AG10803 (cell line): ENCODE data around the gene KIF25.

Experiments used
- DNase-seq: peaks from one replicate; pipeline ENCODE4 v3.0.0; 2010; ENCODE audit warnings: low read depth
- H3K4me3 ChIP-seq: 2 replicates; pipeline ENCODE4 v1.5.1; 2011; ENCODE audit warnings: mild to moderate bottlenecking, low read length, control low read depth
- CTCF ChIP-seq: conservative IDR thresholded peaks from 2 replicates; pipeline ENCODE4 v1.5.1; 2011; ENCODE audit warnings: mild to moderate bottlenecking, low read length, control low read depth, inconsistent platforms

Gene KIF25

GRCh38 chr6:167997642-167998041 is at the start of gene KIF25:
KIF25 (plus strand) TSS chr6:167997671; CDS start chr6:168029586, 31,915 bp downstream.
- DNase-seq: no peak
- H3K4me3 ChIP-seq: no peak within 1 kb of the TSS
- no peak for TF ChIP-seq CTCF

GRCh38 chr6:167947716-167948115 is 49.8 kb upstream of the KIF25 start:
- TF ChIP-seq CTCF: no peak
- DNase-seq: no peak
- H3K4me3 ChIP-seq: no peak overlapping the region

GRCh38 chr6:167948716-167949115 is 48.8 kb upstream of the KIF25 start:
- no peak overlapping the region for H3K4me3 ChIP-seq
- TF ChIP-seq CTCF: no peak
- DNase-seq: no peak

GRCh38 chr6:167949121-167949684 is 48.3 kb upstream of the KIF25 start:
- no peak for DNase-seq
- H3K4me3 ChIP-seq: no peak overlapping the region
- no peak for TF ChIP-seq CTCF

GRCh38 chr6:167951781-167952511 is 45.5 kb upstream of the KIF25 start:
- no peak for DNase-seq
- TF ChIP-seq CTCF: no peak
- H3K4me3 ChIP-seq: no peak overlapping the region

- DNase-seq: no peak
- TF ChIP-seq CTCF: no peak
- H3K4me3 ChIP-seq: no peak overlapping the region
Measured at GRCh38 chr6:167952512-167952859, 45.0 kb upstream of the KIF25 start.

- H3K4me3 ChIP-seq: no peak overlapping the region
- TF ChIP-seq CTCF: no peak
- no peak for DNase-seq
Measured at GRCh38 chr6:167953551-167953950, 43.9 kb upstream of the KIF25 start.
